ENCODE data around the gene EGFR. TPM values are rescaled to one million over a fixed set of nuclear protein-coding genes. Genes with fewer than 3 reads are reported as not detected.

The EGFR gene
- total RNA-seq, 3 donors from 2014 or later = 63.6 to 96.3 (median 72.5) TPM

- TF ChIP-seq, protein P1, sequence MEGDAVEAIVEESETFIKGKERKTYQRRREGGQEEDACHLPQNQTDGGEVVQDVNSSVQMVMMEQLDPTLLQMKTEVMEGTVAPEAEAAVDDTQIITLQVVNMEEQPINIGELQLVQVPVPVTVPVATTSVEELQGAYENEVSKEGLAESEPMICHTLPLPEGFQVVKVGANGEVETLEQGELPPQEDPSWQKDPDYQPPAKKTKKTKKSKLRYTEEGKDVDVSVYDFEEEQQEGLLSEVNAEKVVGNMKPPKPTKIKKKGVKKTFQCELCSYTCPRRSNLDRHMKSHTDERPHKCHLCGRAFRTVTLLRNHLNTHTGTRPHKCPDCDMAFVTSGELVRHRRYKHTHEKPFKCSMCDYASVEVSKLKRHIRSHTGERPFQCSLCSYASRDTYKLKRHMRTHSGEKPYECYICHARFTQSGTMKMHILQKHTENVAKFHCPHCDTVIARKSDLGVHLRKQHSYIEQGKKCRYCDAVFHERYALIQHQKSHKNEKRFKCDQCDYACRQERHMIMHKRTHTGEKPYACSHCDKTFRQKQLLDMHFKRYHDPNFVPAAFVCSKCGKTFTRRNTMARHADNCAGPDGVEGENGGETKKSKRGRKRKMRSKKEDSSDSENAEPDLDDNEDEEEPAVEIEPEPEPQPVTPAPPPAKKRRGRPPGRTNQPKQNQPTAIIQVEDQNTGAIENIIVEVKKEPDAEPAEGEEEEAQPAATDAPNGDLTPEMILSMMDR (IDR thresholded peaks at IDR 0.05) = no peak
- DNase-seq (no peak), ATAC-seq (no peak)
- Histone ChIP-seq H3K4me1 (ENCODE audit: low read depth) (peaks cover 5% of the 10 kb centered on the region), H3K9me3 (no peaks in the 10 kb centered on the region), H3K4me3 (no peak overlapping the region), H3K36me3 (ENCODE audit: low read depth) (no peaks in the 10 kb centered on the region)
- intact Hi-C loops (cut with DNase I, micrococcal nuclease) = no loop called here
Observed at GRCh38 chr7:55107946-55108345, 89.1 kb downstream of the EGFR start.

DNA sequence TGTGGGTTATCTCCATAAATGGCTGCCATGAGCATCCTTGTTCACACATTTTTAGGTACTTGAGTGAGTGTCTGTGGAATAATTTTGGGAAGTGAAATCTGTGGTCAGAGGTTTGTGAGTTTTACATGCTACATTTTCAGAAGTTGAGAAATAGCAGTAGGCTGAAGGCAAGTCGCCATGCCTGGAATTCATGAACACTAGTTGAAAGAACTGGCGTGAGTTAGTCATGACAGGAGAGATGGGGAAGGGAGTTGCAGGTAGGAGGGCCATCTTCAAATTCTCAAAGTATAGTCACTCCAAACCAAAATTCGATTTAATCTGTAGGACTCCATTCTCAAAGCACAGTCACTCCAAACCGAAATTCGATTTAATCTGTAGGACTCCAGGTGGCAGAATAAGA lies 89.6 kb downstream of the EGFR start:
- DNase-seq (no peak), ATAC-seq (no peak)
- intact Hi-C loops (cut with DNase I, micrococcal nuclease) = no loop called here

DNA sequence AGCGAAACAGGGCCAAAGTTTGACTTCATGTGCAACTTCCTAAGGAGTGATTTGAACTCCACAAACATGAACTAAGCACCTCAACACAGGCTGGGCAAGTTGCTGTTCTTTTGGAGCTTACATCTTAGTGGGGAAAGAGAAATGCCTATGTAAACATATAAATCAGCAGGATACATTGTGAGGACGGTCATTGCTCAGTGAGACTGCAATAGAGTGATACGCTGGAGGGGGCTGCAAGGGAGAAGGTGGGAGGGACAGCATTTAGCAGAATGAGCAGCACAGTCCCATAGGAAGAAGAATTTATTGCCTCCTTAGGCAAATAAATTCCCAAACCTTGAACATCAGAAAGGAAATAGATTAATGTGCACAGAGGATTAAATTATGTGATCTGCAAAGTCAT lies 90.0 kb downstream of the EGFR start:
- H3K36me3 ChIP-seq (ENCODE audit: low read depth) = no peaks in the 10 kb centered on the region
- peaks cover 5% of the 10 kb centered on the region for H3K4me1 ChIP-seq (ENCODE audit: low read depth)
- DNase-seq = no peak
- intact Hi-C loops (cut with DNase I, micrococcal nuclease) = no loop called here
- TF ChIP-seq, protein P1 (IDR thresholded peaks at IDR 0.05) = no peak
- no peak overlapping the region for H3K4me3 ChIP-seq
- no peaks in the 10 kb centered on the region for H3K9me3 ChIP-seq
- ATAC-seq = no peak

More for the DNA sequence above, 89.6 kb downstream of the EGFR start:
- H3K36me3 ChIP-seq (ENCODE audit: low read depth) = no peaks in the 10 kb centered on the region
- TF ChIP-seq, protein P1 (IDR thresholded peaks at IDR 0.05) = no peak
- H3K4me1 ChIP-seq (ENCODE audit: low read depth) = peaks cover 5% of the 10 kb centered on the region
- H3K4me3 ChIP-seq = no peak overlapping the region
- no peaks in the 10 kb centered on the region for H3K9me3 ChIP-seq

GRCh38 chr7:55109404-55110167 lies 90.8 kb downstream of the EGFR start:
- no peak for ATAC-seq
- Histone ChIP-seq H3K36me3 (ENCODE audit: low read depth) (no peaks in the 10 kb centered on the region), H3K4me3 (no peak overlapping the region), H3K9me3 (no peaks in the 10 kb centered on the region), H3K4me1 (ENCODE audit: low read depth) (peaks cover 5% of the 10 kb centered on the region)
- TF ChIP-seq, protein P1 (IDR thresholded peaks at IDR 0.05) = no peak
- intact Hi-C loops (cut with DNase I, micrococcal nuclease) = no loop called here
- DNase-seq = no peak

- no peak overlapping the region for H3K4me3 ChIP-seq
Observed at GRCh38 chr7:55110282-55110992, 91.6 kb downstream of the EGFR start.

More at GRCh38 chr7:55110282-55110992, 91.6 kb downstream of the EGFR start:
- TF ChIP-seq, protein P1 (IDR thresholded peaks at IDR 0.05) = no peak
- no peaks in the 10 kb centered on the region for H3K36me3 ChIP-seq (ENCODE audit: low read depth)
- no peak for DNase-seq
- no peak for ATAC-seq
- intact Hi-C loops (cut with DNase I, micrococcal nuclease) = no loop called here
- no peaks in the 10 kb centered on the region for H3K9me3 ChIP-seq
- peaks cover 5% of the 10 kb centered on the region for H3K4me1 ChIP-seq (ENCODE audit: low read depth)
